ENCODE results near the gene SLC17A5. TPM values are rescaled to one million over a fixed set of nuclear protein-coding genes. Genes with fewer than 3 reads are reported as not detected.

SLC17A5 gene
- total and polyA plus RNA-seq, 9 of the 15 experiments (the other 6 are each of a cell fraction or from before 2014, with no cell fraction given) = 1.3 to 7.2 (median 3.4) TPM

DNA sequence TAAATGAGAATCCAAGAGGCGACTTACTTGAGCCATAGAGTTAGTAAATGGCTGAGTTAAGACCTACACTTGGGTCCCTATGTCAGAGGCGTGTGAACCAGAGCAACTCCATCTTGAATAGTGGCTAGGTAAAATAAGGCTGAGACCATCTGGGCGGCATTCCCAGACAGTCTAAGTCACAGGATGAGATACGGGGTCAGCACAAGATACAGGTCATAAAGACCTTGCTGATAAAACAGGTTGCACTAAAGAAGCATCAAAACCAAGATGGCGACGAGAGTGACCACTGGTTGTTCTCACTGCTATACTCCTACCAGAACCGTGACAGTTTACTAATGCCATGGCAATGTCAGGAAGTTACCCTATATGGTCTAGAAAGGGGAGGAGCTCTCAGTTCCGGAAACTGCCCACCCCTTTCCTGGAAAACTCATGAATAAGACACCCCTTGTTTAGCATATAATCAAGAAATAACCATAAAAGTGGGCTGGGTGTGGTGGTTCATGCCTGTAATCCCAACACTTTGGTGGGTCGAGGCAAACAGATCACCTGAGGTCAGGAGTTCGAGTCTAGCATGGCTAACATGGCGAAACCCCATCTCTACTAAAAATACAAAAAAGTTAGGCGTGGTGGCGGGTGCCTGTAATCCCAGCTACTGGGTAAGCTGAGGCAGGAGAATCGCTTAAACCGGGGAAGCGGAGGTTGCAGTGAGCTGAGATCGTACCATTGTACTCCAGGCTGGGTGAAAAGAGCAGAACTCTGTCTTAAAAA lies 89.0 kb downstream of the SLC17A5 start (continued):
- TF ChIP-seq, protein P1, sequence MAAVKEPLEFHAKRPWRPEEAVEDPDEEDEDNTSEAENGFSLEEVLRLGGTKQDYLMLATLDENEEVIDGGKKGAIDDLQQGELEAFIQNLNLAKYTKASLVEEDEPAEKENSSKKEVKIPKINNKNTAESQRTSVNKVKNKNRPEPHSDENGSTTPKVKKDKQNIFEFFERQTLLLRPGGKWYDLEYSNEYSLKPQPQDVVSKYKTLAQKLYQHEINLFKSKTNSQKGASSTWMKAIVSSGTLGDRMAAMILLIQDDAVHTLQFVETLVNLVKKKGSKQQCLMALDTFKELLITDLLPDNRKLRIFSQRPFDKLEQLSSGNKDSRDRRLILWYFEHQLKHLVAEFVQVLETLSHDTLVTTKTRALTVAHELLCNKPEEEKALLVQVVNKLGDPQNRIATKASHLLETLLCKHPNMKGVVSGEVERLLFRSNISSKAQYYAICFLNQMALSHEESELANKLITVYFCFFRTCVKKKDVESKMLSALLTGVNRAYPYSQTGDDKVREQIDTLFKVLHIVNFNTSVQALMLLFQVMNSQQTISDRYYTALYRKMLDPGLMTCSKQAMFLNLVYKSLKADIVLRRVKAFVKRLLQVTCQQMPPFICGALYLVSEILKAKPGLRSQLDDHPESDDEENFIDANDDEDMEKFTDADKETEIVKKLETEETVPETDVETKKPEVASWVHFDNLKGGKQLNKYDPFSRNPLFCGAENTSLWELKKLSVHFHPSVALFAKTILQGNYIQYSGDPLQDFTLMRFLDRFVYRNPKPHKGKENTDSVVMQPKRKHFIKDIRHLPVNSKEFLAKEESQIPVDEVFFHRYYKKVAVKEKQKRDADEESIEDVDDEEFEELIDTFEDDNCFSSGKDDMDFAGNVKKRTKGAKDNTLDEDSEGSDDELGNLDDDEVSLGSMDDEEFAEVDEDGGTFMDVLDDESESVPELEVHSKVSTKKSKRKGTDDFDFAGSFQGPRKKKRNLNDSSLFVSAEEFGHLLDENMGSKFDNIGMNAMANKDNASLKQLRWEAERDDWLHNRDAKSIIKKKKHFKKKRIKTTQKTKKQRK (IDR thresholded peaks at IDR 0.05; ENCODE audit: borderline replicate concordance, low read depth, low read length) = no peak
- TF ChIP-seq, protein P2, sequence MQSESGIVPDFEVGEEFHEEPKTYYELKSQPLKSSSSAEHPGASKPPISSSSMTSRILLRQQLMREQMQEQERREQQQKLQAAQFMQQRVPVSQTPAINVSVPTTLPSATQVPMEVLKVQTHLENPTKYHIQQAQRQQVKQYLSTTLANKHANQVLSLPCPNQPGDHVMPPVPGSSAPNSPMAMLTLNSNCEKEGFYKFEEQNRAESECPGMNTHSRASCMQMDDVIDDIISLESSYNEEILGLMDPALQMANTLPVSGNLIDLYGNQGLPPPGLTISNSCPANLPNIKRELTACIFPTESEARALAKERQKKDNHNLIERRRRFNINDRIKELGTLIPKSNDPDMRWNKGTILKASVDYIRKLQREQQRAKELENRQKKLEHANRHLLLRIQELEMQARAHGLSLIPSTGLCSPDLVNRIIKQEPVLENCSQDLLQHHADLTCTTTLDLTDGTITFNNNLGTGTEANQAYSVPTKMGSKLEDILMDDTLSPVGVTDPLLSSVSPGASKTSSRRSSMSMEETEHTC (IDR thresholded peaks at IDR 0.05) = no peak
- peak; percentile 49; the same call in 1 of the 2 replicates for TF ChIP-seq EGR1 (conservative IDR thresholded peaks at IDR 0.05)
- TF ChIP-seq SNIP1 (IDR thresholded peaks at IDR 0.05; ENCODE audit: low read depth) = no peak
- TF ChIP-seq CBX2 (IDR thresholded peaks at IDR 0.05; ENCODE audit: insufficient read depth, low read length, poor library complexity, severe bottlenecking) = no peak
- TF ChIP-seq FUS (optimal IDR thresholded peaks at IDR 0.05; ENCODE audit: low read depth, low read length) = no peak
- TF ChIP-seq, protein P3, sequence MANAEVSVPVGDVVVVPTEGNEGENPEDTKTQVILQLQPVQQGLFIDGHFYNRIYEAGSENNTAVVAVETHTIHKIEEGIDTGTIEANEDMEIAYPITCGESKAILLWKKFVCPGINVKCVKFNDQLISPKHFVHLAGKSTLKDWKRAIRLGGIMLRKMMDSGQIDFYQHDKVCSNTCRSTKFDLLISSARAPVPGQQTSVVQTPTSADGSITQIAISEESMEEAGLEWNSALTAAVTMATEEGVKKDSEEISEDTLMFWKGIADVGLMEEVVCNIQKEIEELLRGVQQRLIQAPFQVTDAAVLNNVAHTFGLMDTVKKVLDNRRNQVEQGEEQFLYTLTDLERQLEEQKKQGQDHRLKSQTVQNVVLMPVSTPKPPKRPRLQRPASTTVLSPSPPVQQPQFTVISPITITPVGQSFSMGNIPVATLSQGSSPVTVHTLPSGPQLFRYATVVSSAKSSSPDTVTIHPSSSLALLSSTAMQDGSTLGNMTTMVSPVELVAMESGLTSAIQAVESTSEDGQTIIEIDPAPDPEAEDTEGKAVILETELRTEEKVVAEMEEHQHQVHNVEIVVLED (CRISPR knock-in tag; IDR thresholded peaks at IDR 0.05) = peak; percentile 88
- peak; percentile 24; the same call in 1 of the 2 replicates for TF ChIP-seq MIER1 (IDR thresholded peaks at IDR 0.05; ENCODE audit: low read depth)
- TF ChIP-seq, protein P4, sequence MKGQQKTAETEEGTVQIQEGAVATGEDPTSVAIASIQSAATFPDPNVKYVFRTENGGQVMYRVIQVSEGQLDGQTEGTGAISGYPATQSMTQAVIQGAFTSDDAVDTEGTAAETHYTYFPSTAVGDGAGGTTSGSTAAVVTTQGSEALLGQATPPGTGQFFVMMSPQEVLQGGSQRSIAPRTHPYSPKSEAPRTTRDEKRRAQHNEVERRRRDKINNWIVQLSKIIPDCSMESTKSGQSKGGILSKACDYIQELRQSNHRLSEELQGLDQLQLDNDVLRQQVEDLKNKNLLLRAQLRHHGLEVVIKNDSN (CRISPR knock-in tag; IDR thresholded peaks at IDR 0.05) = no peak
- TF ChIP-seq SRSF9 (IDR thresholded peaks at IDR 0.05; ENCODE audit: borderline replicate concordance, low read depth, low read length) = no peak
- TF ChIP-seq, protein P5, sequence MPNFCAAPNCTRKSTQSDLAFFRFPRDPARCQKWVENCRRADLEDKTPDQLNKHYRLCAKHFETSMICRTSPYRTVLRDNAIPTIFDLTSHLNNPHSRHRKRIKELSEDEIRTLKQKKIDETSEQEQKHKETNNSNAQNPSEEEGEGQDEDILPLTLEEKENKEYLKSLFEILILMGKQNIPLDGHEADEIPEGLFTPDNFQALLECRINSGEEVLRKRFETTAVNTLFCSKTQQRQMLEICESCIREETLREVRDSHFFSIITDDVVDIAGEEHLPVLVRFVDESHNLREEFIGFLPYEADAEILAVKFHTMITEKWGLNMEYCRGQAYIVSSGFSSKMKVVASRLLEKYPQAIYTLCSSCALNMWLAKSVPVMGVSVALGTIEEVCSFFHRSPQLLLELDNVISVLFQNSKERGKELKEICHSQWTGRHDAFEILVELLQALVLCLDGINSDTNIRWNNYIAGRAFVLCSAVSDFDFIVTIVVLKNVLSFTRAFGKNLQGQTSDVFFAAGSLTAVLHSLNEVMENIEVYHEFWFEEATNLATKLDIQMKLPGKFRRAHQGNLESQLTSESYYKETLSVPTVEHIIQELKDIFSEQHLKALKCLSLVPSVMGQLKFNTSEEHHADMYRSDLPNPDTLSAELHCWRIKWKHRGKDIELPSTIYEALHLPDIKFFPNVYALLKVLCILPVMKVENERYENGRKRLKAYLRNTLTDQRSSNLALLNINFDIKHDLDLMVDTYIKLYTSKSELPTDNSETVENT (CRISPR knock-in tag; IDR thresholded peaks at IDR 0.05) = no peak
- no peak for TF ChIP-seq MAFK (IDR thresholded peaks at IDR 0.05; ENCODE audit: low read length)
- TF ChIP-seq SMAD1 (IDR thresholded peaks at IDR 0.05; ENCODE audit: low read depth, low read length, partially characterized antibody) = no peak
- no peak for TF ChIP-seq MTA1 (IDR thresholded peaks at IDR 0.05; ENCODE audit: borderline replicate concordance)
- no peak for TF ChIP-seq SRSF1 (IDR thresholded peaks at IDR 0.05; ENCODE audit: low read depth, low read length)
- TF ChIP-seq ZNF12 (CRISPR knock-in tag; IDR thresholded peaks at IDR 0.05) = no peak
- no peak for TF ChIP-seq ARHGAP35 (IDR thresholded peaks at IDR 0.05; ENCODE audit: partially characterized antibody)

Measured in K562 (cell line).